Activated T-cell treated with anti-CD3 and anti-CD28 coated beads for 24 hours (primary cell): ENCODE measurements around the gene MYO9B.
A peak's percentile ranks its signal among the peaks of the same experiment; 100 is the strongest.

Experiments used
- DNase-seq: peaks from one replicate; pipeline ENCODE4 v3.0.0-alpha.2; 2020; ENCODE audit warnings: low read depth

MYO9B gene, protein sequence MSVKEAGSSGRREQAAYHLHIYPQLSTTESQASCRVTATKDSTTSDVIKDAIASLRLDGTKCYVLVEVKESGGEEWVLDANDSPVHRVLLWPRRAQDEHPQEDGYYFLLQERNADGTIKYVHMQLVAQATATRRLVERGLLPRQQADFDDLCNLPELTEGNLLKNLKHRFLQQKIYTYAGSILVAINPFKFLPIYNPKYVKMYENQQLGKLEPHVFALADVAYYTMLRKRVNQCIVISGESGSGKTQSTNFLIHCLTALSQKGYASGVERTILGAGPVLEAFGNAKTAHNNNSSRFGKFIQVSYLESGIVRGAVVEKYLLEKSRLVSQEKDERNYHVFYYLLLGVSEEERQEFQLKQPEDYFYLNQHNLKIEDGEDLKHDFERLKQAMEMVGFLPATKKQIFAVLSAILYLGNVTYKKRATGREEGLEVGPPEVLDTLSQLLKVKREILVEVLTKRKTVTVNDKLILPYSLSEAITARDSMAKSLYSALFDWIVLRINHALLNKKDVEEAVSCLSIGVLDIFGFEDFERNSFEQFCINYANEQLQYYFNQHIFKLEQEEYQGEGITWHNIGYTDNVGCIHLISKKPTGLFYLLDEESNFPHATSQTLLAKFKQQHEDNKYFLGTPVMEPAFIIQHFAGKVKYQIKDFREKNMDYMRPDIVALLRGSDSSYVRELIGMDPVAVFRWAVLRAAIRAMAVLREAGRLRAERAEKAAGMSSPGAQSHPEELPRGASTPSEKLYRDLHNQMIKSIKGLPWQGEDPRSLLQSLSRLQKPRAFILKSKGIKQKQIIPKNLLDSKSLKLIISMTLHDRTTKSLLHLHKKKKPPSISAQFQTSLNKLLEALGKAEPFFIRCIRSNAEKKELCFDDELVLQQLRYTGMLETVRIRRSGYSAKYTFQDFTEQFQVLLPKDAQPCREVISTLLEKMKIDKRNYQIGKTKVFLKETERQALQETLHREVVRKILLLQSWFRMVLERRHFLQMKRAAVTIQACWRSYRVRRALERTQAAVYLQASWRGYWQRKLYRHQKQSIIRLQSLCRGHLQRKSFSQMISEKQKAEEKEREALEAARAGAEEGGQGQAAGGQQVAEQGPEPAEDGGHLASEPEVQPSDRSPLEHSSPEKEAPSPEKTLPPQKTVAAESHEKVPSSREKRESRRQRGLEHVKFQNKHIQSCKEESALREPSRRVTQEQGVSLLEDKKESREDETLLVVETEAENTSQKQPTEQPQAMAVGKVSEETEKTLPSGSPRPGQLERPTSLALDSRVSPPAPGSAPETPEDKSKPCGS (N-terminal part only)

DNA sequence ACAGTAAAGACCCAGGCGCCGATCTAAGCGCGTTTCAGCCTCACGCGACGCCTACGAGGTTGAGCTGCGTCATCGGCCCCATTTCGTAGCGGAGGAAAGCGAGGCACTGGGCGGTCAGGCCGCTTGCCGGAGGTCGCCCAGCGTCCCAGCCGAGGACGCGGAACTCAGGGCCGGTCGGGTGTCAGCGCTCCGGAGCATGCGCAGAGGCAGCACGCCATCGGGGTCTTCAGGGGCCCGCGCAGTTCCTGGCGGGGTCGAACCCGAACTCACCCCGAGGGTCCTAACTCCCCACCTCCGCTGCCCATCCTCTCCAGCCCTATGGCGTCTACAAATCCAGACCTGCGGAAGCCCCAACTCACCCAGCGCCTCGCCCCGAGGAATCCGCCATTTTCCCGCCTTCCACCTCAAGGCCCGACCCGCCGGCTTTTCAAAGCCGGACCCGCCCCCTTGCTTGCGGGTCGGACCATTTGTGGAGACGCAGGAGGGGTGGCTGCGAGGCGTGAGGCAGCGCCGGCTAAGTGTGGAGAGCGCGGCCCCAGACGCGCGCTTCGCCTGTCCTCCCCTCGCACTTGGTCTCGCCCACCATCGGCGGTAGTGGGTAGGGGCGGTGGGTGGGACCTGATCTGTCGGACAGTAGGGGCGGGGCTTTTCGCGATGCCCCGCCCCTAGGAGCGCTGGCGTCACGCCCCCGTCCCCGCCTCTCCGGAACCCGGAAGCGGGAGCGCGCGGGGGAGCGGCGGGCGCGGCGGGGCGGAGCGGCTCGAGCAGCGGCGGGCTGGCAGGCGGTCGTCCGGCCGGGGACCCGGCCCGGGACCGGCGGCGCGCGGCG, at the start of gene MYO9B, which contains the start of gene HAUS8:
Gene MYO9B, plus strand, starts transcription at position 743 of the 829 bp plus-strand sequence. CDS start 25,941 bp downstream, outside the sequence.
Gene HAUS8, minus strand, starts transcription at position 418 of the 829 bp plus-strand sequence. Its CDS starts 30 bp downstream, at position 388.
- peak; percentile 99 for DNase-seq

DNA sequence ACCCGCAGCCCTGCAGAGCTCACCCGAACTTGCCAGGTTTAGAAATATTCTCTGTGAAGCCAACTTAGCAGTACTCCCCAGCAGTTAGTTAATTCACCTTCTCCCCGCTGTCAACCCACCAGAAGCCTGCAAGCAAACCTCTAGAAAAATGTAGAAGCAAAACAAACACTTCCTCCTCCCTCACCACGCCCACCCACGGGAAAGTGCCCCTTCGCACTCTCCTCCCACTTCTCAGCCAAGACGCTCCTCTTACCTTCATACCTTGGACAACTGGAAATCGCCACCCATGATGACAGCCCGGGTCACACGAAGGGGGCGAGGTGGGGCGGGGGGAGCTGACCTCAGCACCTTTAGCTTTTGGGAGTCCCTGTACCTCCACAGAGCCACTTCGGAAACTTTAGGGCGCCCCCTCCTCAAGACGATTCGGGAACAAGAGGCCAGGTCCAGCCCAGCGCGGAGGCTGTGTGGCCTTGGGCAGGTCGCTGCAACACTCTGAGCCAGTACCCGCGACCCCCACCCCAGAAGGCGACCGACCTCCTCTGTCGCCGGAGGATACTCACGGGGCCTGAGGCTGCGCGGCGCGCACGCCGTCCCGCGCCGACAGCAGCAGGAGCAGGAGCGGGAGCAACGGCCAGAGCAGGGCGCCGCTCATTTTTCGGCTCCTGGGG, 49.5 kb upstream of the MYO9B start:
- peak; percentile 10 for DNase-seq

GRCh38 chr19:17026706-17027534, 48.7 kb upstream of the MYO9B start, which contains the start of gene CPAMD8:
Gene CPAMD8 (minus strand): TSS chr19:17026810. CDS start chr19:17026642, 168 bp downstream.
- DNase-seq: no peak

DNA sequence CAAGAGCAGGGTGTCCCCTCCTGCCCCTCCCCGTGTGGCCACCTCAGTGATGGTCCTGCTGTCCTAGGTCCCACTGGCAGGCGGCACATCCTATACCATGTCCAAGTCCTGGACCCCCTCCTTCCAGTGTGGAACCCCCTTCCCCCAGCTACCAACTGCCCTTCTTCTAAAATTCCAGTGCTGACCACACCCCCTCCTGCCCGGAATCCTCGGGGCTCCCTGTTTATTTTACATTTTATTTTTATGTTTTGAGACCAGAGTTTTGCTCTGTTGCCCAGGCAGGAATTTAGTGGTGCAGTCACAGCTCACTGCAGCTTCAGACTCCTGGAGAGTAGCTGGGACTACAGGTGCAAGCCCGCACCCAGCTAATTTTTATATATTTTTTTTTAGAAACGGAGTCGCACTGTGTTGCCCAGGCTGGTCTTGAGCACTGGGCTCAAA, 48.0 kb upstream of the MYO9B start:
- DNase-seq: no peak

DNA sequence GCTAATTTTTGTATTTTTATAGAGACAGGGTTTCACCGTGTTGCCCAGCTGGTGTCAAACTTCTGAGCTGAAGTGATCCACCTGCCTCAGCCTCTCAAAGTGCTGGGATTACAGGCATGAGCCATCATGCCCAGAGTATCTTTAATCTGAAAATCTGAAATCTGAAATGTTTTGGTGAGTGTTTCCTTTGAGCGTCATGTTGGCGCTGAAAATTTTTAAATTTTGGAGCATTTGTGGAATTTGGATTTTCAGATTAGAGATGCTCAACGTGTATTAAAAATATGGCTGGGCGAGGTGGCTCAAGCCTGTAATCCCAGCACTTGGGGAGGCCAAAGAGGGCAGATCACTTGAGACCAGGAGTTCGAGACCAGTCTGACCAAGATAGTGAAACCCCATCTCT, 43.8 kb upstream of the MYO9B start:
- no peak for DNase-seq

DNA sequence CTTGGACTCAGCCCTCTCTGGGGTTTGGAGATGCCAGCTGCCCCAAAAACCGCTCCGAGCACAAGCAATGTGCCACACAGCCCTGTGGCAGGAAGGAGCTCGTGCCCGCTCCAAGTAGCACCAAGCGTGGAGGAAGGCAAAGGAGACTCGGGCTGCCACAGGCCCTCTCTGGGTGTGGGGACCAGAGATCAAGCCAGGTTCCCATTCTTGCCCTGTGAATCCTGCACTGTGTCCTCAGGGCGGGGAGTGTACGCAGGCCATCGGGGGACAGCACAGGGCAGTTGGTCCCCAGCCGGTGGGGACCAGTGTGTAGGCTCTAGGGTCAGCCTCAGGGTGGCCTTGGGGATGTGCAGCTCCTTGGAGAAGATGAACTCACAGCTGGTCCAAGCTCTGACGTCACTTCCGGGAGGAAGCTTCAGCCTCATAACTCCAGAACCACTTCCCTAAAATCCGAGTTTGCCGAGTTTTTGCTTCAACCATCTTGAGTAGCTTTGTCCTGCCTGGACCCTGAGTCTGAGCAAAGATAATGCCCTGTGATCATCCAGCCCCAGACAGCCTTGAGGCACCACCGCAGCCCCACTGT, 39.6 kb upstream of the MYO9B start:
- DNase-seq: no peak

- DNase-seq: no peak
Observed at GRCh38 chr19:17036640-17037039, 38.9 kb upstream of the MYO9B start.

DNA sequence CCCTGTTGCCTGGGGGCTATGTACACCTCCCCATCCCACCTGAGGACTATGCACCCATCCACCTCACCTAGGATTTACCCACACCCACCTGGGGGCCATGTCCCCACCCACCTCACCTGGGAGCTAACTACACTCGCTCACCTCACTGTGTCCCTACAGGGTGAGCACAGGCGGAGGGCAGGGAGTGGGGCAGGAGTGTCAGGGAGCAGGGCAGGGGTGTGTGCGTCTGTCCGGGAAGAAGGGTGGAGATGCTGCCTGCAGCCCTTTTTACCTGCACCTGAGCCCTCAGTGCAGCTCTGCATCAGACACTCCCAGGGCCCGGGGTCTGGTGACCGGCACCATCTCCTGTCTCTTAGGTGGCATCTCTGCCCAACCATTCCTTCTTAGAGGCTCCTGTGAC, 38.4 kb upstream of the MYO9B start:
- no peak for DNase-seq

DNA sequence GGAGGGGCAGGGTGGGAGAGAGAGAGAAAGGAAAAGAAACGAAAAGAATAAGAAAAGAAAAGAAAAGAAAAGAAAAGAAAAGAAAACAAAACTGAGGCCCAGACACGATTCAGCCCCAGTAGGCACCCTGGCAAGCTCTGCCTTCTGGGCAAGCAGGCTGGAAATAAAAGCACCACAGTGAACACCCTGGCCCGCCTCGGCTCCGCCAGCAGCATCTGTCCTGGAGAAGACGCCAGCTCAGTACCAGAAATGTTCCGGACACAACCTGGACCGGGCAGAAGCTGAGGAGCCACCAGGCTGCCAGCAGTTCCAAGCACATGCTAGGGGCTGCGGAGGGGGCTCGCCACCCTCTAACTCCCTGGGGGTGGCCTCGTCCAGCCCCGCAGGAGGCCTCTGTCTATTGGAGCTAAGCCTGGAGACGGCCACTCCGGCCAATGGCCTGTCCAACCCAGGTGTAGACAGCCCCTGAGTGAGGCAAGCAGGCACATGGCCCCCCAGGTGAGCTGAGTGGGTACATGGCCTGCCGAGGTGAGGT, 37.5 kb upstream of the MYO9B start:
- no peak for DNase-seq

DNA sequence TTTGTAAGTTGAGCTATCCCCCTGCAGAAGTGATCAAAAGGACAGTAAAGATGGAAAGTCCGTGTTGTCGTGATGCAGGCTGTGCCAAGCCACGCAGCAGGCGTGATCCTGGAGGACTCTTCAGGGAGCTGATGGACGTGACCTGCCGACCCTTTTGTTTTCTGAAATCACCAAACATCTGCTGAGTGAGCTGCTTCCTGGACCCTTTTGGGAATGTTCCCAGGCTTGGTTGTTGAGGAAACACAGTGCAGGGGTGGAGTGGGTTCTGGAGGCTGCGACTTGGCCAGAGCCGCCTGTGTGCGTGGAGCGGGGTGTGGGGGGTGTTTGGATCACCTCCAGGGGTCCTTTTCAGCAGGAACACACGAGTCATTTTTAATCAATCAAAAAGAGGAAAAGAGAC, 33.6 kb upstream of the MYO9B start:
- DNase-seq: no peak

DNA sequence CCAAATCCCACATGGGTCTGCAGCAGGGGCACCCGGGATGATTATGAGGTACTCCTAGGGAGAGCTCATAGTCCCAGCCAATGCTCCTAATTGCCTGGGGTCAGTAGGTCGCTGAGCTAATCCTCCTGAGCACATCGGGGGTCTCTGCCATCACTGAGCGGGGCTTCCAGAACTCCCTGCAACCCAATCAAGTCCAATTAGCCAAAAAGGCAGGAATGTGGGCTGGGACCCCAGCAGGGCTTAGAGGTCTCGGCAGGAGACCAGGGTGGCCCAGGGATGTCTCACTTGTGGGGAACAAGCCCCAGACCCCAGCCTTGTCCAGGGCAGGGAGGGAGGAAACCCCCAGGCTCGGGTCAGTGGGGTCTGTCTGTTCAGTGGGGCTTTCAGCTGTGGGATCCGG, 31.8 kb upstream of the MYO9B start:
- DNase-seq: no peak

GRCh38 chr19:17045907-17046502, 29.6 kb upstream of the MYO9B start:
- DNase-seq: no peak

- no peak for DNase-seq
Observed at GRCh38 chr19:17048885-17049453, 26.6 kb upstream of the MYO9B start.

- no peak for DNase-seq
Observed at GRCh38 chr19:17049711-17050280, 25.8 kb upstream of the MYO9B start.

- no peak for DNase-seq
Observed at GRCh38 chr19:17052439-17052838, 23.1 kb upstream of the MYO9B start.

DNA sequence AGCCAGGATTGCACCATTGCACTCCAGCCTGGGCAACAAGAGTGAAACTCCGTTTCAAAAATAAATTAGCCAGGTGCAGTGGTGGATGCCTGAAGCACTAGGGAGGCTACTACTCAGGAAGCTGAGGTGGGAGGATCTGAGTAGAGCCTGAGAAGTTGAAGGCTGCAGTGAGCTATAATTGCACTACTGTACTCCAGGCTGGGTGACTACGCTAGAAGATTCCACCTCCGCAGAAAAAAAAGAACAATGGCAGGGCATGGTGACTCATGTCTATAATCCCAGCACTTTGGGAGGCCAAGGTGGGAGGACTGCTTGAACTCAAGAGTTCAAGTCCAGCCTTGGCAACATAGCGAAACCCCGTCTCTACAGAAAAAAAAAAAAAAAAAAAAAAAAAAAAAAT, 20.8 kb upstream of the MYO9B start:
- DNase-seq: no peak

DNA sequence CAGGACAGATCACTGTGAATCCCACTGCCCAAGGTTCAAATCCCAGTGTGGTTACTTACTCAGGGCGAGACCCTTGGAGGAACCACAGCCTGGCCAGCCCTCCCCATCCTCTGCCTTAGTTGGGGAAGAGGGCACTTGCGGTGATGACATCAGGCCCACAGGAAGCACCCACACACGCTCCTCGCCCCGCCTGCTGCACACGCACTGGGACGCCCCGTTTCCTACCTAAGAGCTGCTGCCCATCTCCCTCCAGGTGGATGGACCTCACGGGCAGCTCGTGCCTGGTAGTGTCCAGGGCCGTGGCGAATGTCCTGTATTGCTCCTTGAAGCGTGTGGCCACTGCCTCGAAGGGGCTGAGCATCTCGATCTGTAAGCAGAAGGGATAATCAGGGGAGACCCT, 19.9 kb upstream of the MYO9B start:
- no peak for DNase-seq

DNA sequence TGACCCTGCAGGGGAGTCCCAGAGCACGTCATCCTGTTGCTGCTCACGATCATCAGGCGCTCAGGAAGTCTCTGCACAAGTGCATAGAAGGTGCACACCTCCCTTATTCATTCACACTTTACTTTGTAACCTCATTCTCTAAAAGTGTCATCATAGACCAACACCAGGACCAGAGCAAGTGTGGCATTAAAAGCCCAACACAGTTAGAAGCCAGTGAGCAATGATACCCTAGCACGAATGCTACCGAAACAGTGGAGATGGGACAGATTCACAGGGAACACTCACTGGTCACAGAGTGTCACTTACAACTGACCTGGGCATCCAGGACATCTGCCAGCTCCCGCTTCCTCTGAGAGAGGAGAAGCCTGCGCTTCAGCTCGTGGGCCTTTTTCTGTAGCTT, 17.3 kb upstream of the MYO9B start:
- no peak for DNase-seq
